ENCODE data around the gene NR4A3. TPM values are rescaled to one million over a fixed set of nuclear protein-coding genes. Genes with fewer than 3 reads are reported as not detected.

NR4A3 gene
- total RNA-seq, 1 experiment from 2014 or later: 0.86 TPM

DNA sequence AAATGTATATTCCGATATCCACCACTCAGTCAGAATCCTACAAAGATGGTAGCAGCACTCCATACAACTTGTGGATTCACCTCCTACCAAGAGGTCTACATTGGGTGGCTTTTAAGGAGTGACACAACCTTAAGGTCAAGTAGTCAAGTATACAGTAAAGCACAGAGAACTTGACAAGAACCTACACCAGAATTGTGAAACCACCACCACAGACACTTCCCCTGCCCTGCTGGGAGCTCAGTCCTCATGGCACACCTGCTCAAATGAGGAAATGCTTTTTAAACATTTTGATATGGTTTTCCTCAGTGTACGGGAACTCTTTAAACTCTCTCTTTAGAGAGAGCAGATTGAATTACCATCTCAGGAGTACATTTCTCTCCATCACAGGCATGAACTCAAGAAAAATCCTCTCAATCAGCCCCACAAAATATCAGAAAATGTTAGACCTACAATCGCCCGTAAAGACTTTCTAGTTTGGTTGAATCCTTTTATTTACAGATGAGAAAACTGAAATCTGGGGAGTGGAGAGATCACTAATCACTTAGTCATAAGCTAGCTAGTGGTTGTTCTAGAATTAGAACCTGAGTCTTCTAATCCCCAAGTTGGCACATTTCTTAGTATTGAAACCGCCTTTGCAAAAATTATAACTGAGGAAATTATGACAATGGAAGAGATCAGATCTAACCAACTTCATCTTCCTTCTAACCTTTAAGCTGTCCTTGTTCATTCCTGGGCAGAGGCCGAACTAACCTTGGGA is 38.5 kb upstream of the NR4A3 start:
- H3K27me3 ChIP-seq (ENCODE audit: insufficient read depth, low read length): no peaks in the 10 kb centered on the region
- no peak overlapping the region for H3K4me3 ChIP-seq (replicated peaks in 1 of 2; ENCODE audit: low read depth in 1 of 2, low read length in 2 of 2)
- no peak for TF ChIP-seq EGR1 (IDR thresholded peaks at IDR 0.05; ENCODE audit: low read depth)
- TF ChIP-seq TCF7L2 (IDR thresholded peaks at IDR 0.05; ENCODE audit: borderline replicate concordance, extremely low read depth, insufficient read depth, insufficient read length): no peak
- TF ChIP-seq, protein P1, sequence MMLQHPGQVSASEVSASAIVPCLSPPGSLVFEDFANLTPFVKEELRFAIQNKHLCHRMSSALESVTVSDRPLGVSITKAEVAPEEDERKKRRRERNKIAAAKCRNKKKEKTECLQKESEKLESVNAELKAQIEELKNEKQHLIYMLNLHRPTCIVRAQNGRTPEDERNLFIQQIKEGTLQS (IDR thresholded peaks at IDR 0.05): no peak
- TF ChIP-seq POLR2AphosphoS5 (IDR thresholded peaks at IDR 0.05; ENCODE audit: low read depth, low read length): no peak
- H2AFZ ChIP-seq (ENCODE audit: low read depth, low read length, poor library complexity, severe bottlenecking): no peak overlapping the region
- POLR2A ChIA-PET: no interaction called here
- CTCF ChIA-PET: no interaction called here
- H3K9me3 ChIP-seq (ENCODE audit: control insufficient read depth in 1 of 2, insufficient read depth in 1 of 2, low read depth in 1 of 2, low read length in 2 of 2): no peaks in the 10 kb centered on the region
- intact Hi-C loops (cut with micrococcal nuclease): loop anchor here (10.0 kb wide), 1 partner anchor 348 kb away; no protein-coding TSS in a partner anchor
- no peak overlapping the region for H3K4me2 ChIP-seq (ENCODE audit: low read length)
- ATAC-seq: no peak
- no TSS peak for BruUV-seq (replicated peaks)
- H3K9me2 ChIP-seq (ENCODE audit: insufficient read depth): no peaks in the 10 kb centered on the region
- H3K27ac ChIP-seq (ENCODE audit: low read depth, low read length): no peak overlapping the region
- DNase-seq (ENCODE audit: low read depth, low spot score): no peak
- H3K4me1 ChIP-seq (ENCODE audit: control insufficient read depth in 1 of 2, insufficient read depth in 2 of 2, low read length in 2 of 2): peaks cover 0 to 8% of the 10 kb centered on the region in 2 experiments; a peak in 2 of 4 replicates
- no peaks in the 10 kb centered on the region for H3K79me2 ChIP-seq (ENCODE audit: insufficient read depth, low read length)
- no peaks in the 10 kb centered on the region for H4K20me1 ChIP-seq (ENCODE audit: insufficient read depth)
- no peaks in the 10 kb centered on the region for H3K36me3 ChIP-seq (ENCODE audit: control insufficient read depth in 1 of 2, insufficient read depth in 2 of 2, low read length in 2 of 2)
- RAD21 ChIA-PET (ENCODE audit: low non-redundant PET in 1 of 2, low total read pairs in 2 of 2, uncharacterized antibody in 2 of 2, unreplicated experiment in 2 of 2): no interaction called here
- H3K9ac ChIP-seq (ENCODE audit: low read length): no peak overlapping the region

DNA sequence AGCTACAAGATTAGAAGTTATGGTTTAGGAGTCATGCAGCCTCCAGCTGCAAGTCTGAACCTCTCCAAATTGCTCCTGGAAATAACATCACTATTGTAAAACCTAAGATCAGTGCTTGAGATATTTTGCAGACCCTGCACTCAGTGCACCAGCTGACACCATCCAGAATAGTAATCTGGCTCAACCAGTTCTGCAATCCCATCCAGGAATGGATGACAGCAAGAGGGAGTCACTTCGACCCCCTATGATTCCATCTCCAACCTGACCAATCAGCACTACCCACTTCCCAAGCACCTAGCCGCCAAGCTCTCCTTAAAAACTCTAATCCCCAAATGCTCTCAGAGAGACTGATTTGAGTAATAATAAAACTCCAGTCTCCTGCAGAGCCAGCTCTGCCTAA is 37.9 kb upstream of the NR4A3 start:
- no TSS peak for BruUV-seq (replicated peaks)
- POLR2A ChIA-PET: no interaction called here
- Histone ChIP-seq H3K4me2 (ENCODE audit: low read length) (no peak overlapping the region), H3K9ac (ENCODE audit: low read length) (no peak overlapping the region), H3K27ac (ENCODE audit: low read depth, low read length) (no peak overlapping the region), H3K36me3 (ENCODE audit: control insufficient read depth in 1 of 2, insufficient read depth in 2 of 2, low read length in 2 of 2) (no peaks in the 10 kb centered on the region), H2AFZ (ENCODE audit: low read depth, low read length, poor library complexity, severe bottlenecking) (no peak overlapping the region), H3K27me3 (ENCODE audit: insufficient read depth, low read length) (no peaks in the 10 kb centered on the region), H3K4me3 (replicated peaks in 1 of 2; ENCODE audit: low read depth in 1 of 2, low read length in 2 of 2) (no peak overlapping the region), H4K20me1 (ENCODE audit: insufficient read depth) (no peaks in the 10 kb centered on the region), H3K79me2 (ENCODE audit: insufficient read depth, low read length) (no peaks in the 10 kb centered on the region), H3K9me2 (ENCODE audit: insufficient read depth) (no peaks in the 10 kb centered on the region), H3K4me1 (ENCODE audit: control insufficient read depth in 1 of 2, insufficient read depth in 2 of 2, low read length in 2 of 2) (peaks cover 0 to 1% of the 10 kb centered on the region in 2 experiments; a peak in 1 of 4 replicates), H3K9me3 (ENCODE audit: control insufficient read depth in 1 of 2, insufficient read depth in 1 of 2, low read depth in 1 of 2, low read length in 2 of 2) (no peaks in the 10 kb centered on the region)
- intact Hi-C loops (cut with micrococcal nuclease): loop anchor here (10.0 kb wide), 1 partner anchor 349 kb away; no protein-coding TSS in a partner anchor
- DNase-seq (ENCODE audit: low read depth, low spot score) (no peak), ATAC-seq (no peak)
- RAD21 ChIA-PET (ENCODE audit: low non-redundant PET in 1 of 2, low total read pairs in 2 of 2, uncharacterized antibody in 2 of 2, unreplicated experiment in 2 of 2): no interaction called here
- TF ChIP-seq EZH2 (IDR thresholded peaks at IDR 0.05) (no peak), POLR2A (IDR thresholded peaks at IDR 0.05; ENCODE audit: borderline replicate concordance, extremely low read depth, insufficient read depth, insufficient read length) (no peak), ZNF274 (IDR thresholded peaks at IDR 0.05; ENCODE audit: low read depth, low read length) (no peak), CEBPB (IDR thresholded peaks at IDR 0.05; ENCODE audit: low read depth) (no peak)
- TF ChIP-seq, protein P2, sequence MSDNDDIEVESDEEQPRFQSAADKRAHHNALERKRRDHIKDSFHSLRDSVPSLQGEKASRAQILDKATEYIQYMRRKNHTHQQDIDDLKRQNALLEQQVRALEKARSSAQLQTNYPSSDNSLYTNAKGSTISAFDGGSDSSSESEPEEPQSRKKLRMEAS (IDR thresholded peaks at IDR 0.05): no peak
- CTCF ChIA-PET: no interaction called here

Data from HCT116 (cell line).